K562 (cell line): ENCODE measurements around the gene SLC23A2. TPM values are rescaled to one million over a fixed set of nuclear protein-coding genes. Genes with fewer than 3 reads are reported as not detected.

Experiments used
- ATAC-seq: fragments of 200-7000 bp; cut with Tn5 transposase; 3 replicates; pipeline ENCODE4 v1.9.1; 2020; ENCODE audit warnings: moderate library complexity
- BruUV-seq: library from RNA; stranded (reverse); fragments of 400-500 nt; replicated peaks from 2 replicates; lab custom pipeline; 2021; lab: Mats Ljungman, UMichigan
- CTCF ChIA-PET: fragments of 300-600 bp; formaldehyde crosslinking; extraction: SDS; loops from one replicate; lab custom pipeline; 2021; ENCODE audit warnings: low intra/inter-chr PET ratio; lab: Yijun Ruan, JAX
- POLR2A ChIA-PET: fragments of 300-600, 350-650 bp; sonication (Branson Sonifier 250); formaldehyde crosslinking; extraction: SDS; loops from one replicate; lab custom pipeline; 2021; ENCODE audit warnings: antibody characterized with exemption, inconsistent platforms; lab: Yijun Ruan, JAX
- DNase-seq, 4 experiments: peaks; one replicate each; pipeline versions ENCODE4 v3.0.0 to v3.0.0-alpha.2; 2011 to 2018; ENCODE audit warnings: low spot score in 3 of 4, mixed read lengths in 3 of 4; ENCODE audit errors: extremely low read depth in 1 of 4
- FAIRE-seq: peaks from 2 replicates; lab custom pipeline; 2011; peaks lifted over from hg19 to GRCh38; lab: Jason Lieb, UNC
- H2AFZ ChIP-seq: 2 replicates; pipeline ENCODE4 v1.6.0; 2011; ENCODE audit warnings: low read depth, low read length, control low read depth, inconsistent platforms
- H3K27ac ChIP-seq: fragments of 200-600 bp; 3 replicates; pipeline ENCODE4 v1.8.0; 2011; ENCODE audit warnings: low read depth, mild to moderate bottlenecking, control low read depth, inconsistent platforms, low read length, moderate library complexity, mixed read lengths; ENCODE audit errors: extremely low read depth
- H3K27me3 ChIP-seq, 2 experiments: fragments of 300-600 bp in 1 of 2; 2 replicates in 1 of 2; 3 replicates in 1 of 2; pipeline versions ENCODE4 v1.6.0 to v1.8.0; 2011; ENCODE audit warnings: inconsistent platforms in 2 of 2, low read length in 2 of 2, mild to moderate bottlenecking in 1 of 2, mixed read lengths in 1 of 2, moderate library complexity in 1 of 2; ENCODE audit not compliant: control insufficient read depth in 2 of 2, insufficient read depth in 2 of 2
- H3K36me3 ChIP-seq: fragments of 300-600 bp; 3 replicates; pipeline ENCODE4 v1.8.0; 2011; ENCODE audit warnings: mild to moderate bottlenecking, low read length, inconsistent platforms; ENCODE audit not compliant: control insufficient read depth, insufficient read depth
- H3K4me1 ChIP-seq, 2 experiments: fragments of 200-600 bp in 1 of 2; replicated peaks in 1 of 2; 2 replicates in 1 of 2; 3 replicates in 1 of 2; pipeline versions ENCODE4 v1.5.1 to v1.8.0; 2011; ENCODE audit warnings: inconsistent platforms in 2 of 2, low read length in 2 of 2, mild to moderate bottlenecking in 1 of 2, mixed read lengths in 1 of 2, moderate library complexity in 1 of 2; ENCODE audit not compliant: control insufficient read depth in 2 of 2, insufficient read depth in 2 of 2
- H3K4me2 ChIP-seq: 2 replicates; pipeline ENCODE4 v1.6.1; 2011; ENCODE audit warnings: low read length, control low read depth, inconsistent platforms, mixed read lengths; ENCODE audit not compliant: insufficient read depth
- H3K4me3 ChIP-seq: fragments of 200-600 bp; sonication (generic), shearing (Covaris generic); 2 replicates; pipeline ENCODE4 v1.5.1; 2016; ENCODE audit warnings: control low read depth, inconsistent platforms
- H3K79me2 ChIP-seq: fragments of 200-600 bp; 3 replicates; pipeline ENCODE4 v1.8.0; 2011; ENCODE audit warnings: low read length, inconsistent platforms; ENCODE audit not compliant: control insufficient read depth, insufficient read depth
- H3K9ac ChIP-seq, 2 experiments: 2 replicates each; pipeline versions ENCODE4 v1.6.0 to v1.6.1; 2011; ENCODE audit warnings: low read depth in 2 of 2, low read length in 2 of 2, control low read depth in 1 of 2, inconsistent platforms in 1 of 2, mild to moderate bottlenecking in 1 of 2, mixed read lengths in 1 of 2; ENCODE audit not compliant: insufficient read depth in 1 of 2
- H3K9me1 ChIP-seq: one replicate; pipeline ENCODE4 v1.6.0; 2011; ENCODE audit warnings: inconsistent platforms, mild to moderate bottlenecking, low read length, moderate library complexity; ENCODE audit not compliant: control insufficient read depth, insufficient read depth
- H3K9me3 ChIP-seq: replicated peaks from 2 replicates; pipeline ENCODE4 v1.5.1; 2011; ENCODE audit warnings: low read depth, low read length, inconsistent platforms; ENCODE audit not compliant: control insufficient read depth, insufficient read depth
- H4K20me1 ChIP-seq: replicated peaks from 2 replicates; pipeline ENCODE4 v1.6.1; 2011; ENCODE audit warnings: low read length, inconsistent platforms, mixed read lengths; ENCODE audit not compliant: control insufficient read depth, insufficient read depth
- C11orf30 ChIP-seq: fragments of 450-650 bp; IDR thresholded peaks from 2 replicates; pipeline ENCODE4 v1.6.1; 2016; ENCODE audit warnings: low read depth, mild to moderate bottlenecking
- MAFK ChIP-seq: IDR thresholded peaks from 2 replicates; pipeline ENCODE4 v1.6.1; 2011; ENCODE audit warnings: low read length, improper control_type of control experiment
- ZNF316 ChIP-seq: fragments of 450-650 bp; IDR thresholded peaks from 2 replicates; pipeline ENCODE4 v1.6.1; 2016
- WGBS: fragments of 100-300 bp; shearing (Covaris generic); methylation state at CpG from one replicate; pipeline ENCODE4 v1.1.6; 2016; ENCODE audit warnings: low coverage, mixed read lengths; ENCODE audit not compliant: insufficient coverage; ENCODE audit errors: missing lambda C conversion rate; 5-methylcytosine and 5-hydroxymethylcytosine counted together
- in situ Hi-C: fragments of 300-500 bp; cut with MboI; formaldehyde crosslinking; loops from 4 replicates; pipeline ENCODE4 v1.15.0; 2018; ENCODE audit warnings: inconsistent platforms, mixed read lengths
- intact Hi-C: fragments of 100-400 bp; cut with micrococcal nuclease; formaldehyde crosslinking; loops from 2 replicates; pipeline ENCODE4 v1.14.2; 2022
- polyA plus RNA-seq, 8 experiments: library from polyadenylated mRNA; depleted of rRNA in 4 of 8; stranded (reverse) in 5 of 8; unstranded in 3 of 8; fragments of >200 nt; fragmentation: Nextera tagmentation in 2 of 8; fragmentation: Illumina TruSeq in 1 of 8; extraction: Ambion mirVana in 2 of 8; extraction: Trizol in 1 of 8; gene quantifications; 2 replicates each; pipeline versions ENCODE4 v1.2.1 to v1.2.3, GENCODE V29; 2011 to 2014; ENCODE audit warnings: inconsistent platforms in 1 of 8, missing spikeins in 1 of 8
- total RNA-seq, 7 experiments: library from RNA; depleted of rRNA in 6 of 7; stranded (reverse); fragments of >200 nt in 6 of 7; fragmentation: Illumina TruSeq in 2 of 7; extraction: Trizol in 2 of 7; gene quantifications; 2 replicates each; pipeline versions ENCODE4 v1.2.1 to v1.2.3, GENCODE V29; 2011 to 2021; ENCODE audit warnings: low replicate concordance in 1 of 7
- TF ChIP-seq, protein P1 (sequence below): fragments of 250-450 bp; sonication (Bioruptor Pico); IDR thresholded peaks from 2 replicates; pipeline ENCODE4 v1.4.0; 2020; ENCODE audit warnings: mild to moderate bottlenecking, moderate library complexity, borderline replicate concordance
- TF ChIP-seq, protein P2 (sequence below): sonication (generic); formaldehyde crosslinking; IDR thresholded peaks from 2 replicates; pipeline ENCODE4 v1.9.0; 2022; ENCODE audit warnings: mild to moderate bottlenecking, missing genetic modification reagents
- TF ChIP-seq, protein P3 (sequence below), 3 experiments: IDR thresholded peaks in 2 of 3; conservative IDR thresholded peaks in 1 of 3; 2 replicates each; pipeline ENCODE4 v1.5.1; 2011 to 2012; ENCODE audit warnings: low read length in 3 of 3, mild to moderate bottlenecking in 3 of 3, control low read depth in 2 of 3, improper control_type of control experiment in 1 of 3, inconsistent platforms in 1 of 3, low read depth in 1 of 3, mixed read lengths in 1 of 3, moderate library complexity in 1 of 3; ENCODE audit not compliant: insufficient read depth in 2 of 3
- TF ChIP-seq, protein P4 (sequence below), 2 experiments: fragments of 450-650 bp; IDR thresholded peaks; 2 replicates each; pipeline ENCODE4 v1.6.1; 2016; ENCODE audit warnings: mild to moderate bottlenecking in 2 of 2, borderline replicate concordance in 1 of 2, low read depth in 1 of 2, moderate library complexity in 1 of 2

The SLC23A2 gene
- total and polyA plus RNA-seq, 9 of the 15 experiments (the other 6 are each of a cell fraction or from before 2014, with no cell fraction given) = 0.39 to 6.7 (median 3.2) TPM

DNA sequence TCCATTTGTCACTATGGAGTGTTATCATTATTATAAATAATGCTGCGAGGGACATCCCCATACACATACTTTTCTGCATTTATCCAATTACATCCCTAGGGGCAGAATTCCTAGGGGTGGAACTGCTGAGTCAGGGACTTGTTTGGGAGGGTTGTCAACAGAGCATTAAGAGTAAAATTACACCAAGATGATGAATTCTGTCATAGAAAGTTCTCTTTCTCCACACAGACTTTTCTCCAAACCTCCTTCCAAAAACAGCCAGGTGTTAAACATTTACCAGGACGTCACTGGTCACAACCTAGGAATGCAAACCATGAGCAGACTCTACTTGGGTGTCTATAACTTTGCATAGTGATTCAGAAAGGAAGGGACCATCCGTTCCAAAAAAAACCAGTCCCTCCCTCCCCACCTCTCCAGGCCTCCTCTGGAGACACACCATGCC, 184.1 kb downstream of the SLC23A2 start:
- Histone ChIP-seq H3K79me2 (no peaks in the 10 kb centered on the region), H3K4me3 (no peak overlapping the region), H2AFZ (no peak overlapping the region), H3K27me3 (peaks cover 10 to 56% of the 10 kb centered on the region in 2 experiments; a peak in 3 of 5 replicates), H4K20me1 (no peaks in the 10 kb centered on the region), H3K4me2 (no peak overlapping the region), H3K9me3 (no peaks in the 10 kb centered on the region), H3K9ac (no peak overlapping the region), H3K36me3 (no peaks in the 10 kb centered on the region), H3K27ac (no peak overlapping the region), H3K9me1 (no peaks in the 10 kb centered on the region), H3K4me1 (no peaks in the 10 kb centered on the region; a peak in 2 of 5 replicates)
- ChIA-PET CTCF (no interaction called here), POLR2A (no interaction called here)
- BruUV-seq = no TSS peak
- WGBS = 5% methylated on average over 2 of the region's 3 CpGs
- FAIRE-seq (no peak), DNase-seq (peak; percentile 4 to 19 (median 18)), ATAC-seq (no peak)
- in situ Hi-C loops (no loop called here), intact Hi-C loops (no loop called here)
- TF ChIP-seq MAFK (peak; percentile 83), ZNF316 (peak; percentile 86), C11orf30 (peak; percentile 81)
- TF ChIP-seq, protein P1, sequence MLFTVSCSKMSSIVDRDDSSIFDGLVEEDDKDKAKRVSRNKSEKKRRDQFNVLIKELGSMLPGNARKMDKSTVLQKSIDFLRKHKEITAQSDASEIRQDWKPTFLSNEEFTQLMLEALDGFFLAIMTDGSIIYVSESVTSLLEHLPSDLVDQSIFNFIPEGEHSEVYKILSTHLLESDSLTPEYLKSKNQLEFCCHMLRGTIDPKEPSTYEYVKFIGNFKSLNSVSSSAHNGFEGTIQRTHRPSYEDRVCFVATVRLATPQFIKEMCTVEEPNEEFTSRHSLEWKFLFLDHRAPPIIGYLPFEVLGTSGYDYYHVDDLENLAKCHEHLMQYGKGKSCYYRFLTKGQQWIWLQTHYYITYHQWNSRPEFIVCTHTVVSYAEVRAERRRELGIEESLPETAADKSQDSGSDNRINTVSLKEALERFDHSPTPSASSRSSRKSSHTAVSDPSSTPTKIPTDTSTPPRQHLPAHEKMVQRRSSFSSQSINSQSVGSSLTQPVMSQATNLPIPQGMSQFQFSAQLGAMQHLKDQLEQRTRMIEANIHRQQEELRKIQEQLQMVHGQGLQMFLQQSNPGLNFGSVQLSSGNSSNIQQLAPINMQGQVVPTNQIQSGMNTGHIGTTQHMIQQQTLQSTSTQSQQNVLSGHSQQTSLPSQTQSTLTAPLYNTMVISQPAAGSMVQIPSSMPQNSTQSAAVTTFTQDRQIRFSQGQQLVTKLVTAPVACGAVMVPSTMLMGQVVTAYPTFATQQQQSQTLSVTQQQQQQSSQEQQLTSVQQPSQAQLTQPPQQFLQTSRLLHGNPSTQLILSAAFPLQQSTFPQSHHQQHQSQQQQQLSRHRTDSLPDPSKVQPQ (CRISPR knock-in tag) = no peak
- TF ChIP-seq, protein P2, sequence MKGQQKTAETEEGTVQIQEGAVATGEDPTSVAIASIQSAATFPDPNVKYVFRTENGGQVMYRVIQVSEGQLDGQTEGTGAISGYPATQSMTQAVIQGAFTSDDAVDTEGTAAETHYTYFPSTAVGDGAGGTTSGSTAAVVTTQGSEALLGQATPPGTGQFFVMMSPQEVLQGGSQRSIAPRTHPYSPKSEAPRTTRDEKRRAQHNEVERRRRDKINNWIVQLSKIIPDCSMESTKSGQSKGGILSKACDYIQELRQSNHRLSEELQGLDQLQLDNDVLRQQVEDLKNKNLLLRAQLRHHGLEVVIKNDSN = no peak
- TF ChIP-seq, protein P3, sequence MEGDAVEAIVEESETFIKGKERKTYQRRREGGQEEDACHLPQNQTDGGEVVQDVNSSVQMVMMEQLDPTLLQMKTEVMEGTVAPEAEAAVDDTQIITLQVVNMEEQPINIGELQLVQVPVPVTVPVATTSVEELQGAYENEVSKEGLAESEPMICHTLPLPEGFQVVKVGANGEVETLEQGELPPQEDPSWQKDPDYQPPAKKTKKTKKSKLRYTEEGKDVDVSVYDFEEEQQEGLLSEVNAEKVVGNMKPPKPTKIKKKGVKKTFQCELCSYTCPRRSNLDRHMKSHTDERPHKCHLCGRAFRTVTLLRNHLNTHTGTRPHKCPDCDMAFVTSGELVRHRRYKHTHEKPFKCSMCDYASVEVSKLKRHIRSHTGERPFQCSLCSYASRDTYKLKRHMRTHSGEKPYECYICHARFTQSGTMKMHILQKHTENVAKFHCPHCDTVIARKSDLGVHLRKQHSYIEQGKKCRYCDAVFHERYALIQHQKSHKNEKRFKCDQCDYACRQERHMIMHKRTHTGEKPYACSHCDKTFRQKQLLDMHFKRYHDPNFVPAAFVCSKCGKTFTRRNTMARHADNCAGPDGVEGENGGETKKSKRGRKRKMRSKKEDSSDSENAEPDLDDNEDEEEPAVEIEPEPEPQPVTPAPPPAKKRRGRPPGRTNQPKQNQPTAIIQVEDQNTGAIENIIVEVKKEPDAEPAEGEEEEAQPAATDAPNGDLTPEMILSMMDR (IDR thresholded peaks at IDR 0.05 in 2 of 3, conservative IDR thresholded peaks at IDR 0.05 in 1 of 3; ENCODE audit: insufficient read depth in 2 of 3, low read depth in 1 of 3, low read length in 3 of 3) = 0 out of 6 replicates have a peak, but pooled peaks of 1 of the 3 experiments have one; percentile 6
- TF ChIP-seq, protein P4, sequence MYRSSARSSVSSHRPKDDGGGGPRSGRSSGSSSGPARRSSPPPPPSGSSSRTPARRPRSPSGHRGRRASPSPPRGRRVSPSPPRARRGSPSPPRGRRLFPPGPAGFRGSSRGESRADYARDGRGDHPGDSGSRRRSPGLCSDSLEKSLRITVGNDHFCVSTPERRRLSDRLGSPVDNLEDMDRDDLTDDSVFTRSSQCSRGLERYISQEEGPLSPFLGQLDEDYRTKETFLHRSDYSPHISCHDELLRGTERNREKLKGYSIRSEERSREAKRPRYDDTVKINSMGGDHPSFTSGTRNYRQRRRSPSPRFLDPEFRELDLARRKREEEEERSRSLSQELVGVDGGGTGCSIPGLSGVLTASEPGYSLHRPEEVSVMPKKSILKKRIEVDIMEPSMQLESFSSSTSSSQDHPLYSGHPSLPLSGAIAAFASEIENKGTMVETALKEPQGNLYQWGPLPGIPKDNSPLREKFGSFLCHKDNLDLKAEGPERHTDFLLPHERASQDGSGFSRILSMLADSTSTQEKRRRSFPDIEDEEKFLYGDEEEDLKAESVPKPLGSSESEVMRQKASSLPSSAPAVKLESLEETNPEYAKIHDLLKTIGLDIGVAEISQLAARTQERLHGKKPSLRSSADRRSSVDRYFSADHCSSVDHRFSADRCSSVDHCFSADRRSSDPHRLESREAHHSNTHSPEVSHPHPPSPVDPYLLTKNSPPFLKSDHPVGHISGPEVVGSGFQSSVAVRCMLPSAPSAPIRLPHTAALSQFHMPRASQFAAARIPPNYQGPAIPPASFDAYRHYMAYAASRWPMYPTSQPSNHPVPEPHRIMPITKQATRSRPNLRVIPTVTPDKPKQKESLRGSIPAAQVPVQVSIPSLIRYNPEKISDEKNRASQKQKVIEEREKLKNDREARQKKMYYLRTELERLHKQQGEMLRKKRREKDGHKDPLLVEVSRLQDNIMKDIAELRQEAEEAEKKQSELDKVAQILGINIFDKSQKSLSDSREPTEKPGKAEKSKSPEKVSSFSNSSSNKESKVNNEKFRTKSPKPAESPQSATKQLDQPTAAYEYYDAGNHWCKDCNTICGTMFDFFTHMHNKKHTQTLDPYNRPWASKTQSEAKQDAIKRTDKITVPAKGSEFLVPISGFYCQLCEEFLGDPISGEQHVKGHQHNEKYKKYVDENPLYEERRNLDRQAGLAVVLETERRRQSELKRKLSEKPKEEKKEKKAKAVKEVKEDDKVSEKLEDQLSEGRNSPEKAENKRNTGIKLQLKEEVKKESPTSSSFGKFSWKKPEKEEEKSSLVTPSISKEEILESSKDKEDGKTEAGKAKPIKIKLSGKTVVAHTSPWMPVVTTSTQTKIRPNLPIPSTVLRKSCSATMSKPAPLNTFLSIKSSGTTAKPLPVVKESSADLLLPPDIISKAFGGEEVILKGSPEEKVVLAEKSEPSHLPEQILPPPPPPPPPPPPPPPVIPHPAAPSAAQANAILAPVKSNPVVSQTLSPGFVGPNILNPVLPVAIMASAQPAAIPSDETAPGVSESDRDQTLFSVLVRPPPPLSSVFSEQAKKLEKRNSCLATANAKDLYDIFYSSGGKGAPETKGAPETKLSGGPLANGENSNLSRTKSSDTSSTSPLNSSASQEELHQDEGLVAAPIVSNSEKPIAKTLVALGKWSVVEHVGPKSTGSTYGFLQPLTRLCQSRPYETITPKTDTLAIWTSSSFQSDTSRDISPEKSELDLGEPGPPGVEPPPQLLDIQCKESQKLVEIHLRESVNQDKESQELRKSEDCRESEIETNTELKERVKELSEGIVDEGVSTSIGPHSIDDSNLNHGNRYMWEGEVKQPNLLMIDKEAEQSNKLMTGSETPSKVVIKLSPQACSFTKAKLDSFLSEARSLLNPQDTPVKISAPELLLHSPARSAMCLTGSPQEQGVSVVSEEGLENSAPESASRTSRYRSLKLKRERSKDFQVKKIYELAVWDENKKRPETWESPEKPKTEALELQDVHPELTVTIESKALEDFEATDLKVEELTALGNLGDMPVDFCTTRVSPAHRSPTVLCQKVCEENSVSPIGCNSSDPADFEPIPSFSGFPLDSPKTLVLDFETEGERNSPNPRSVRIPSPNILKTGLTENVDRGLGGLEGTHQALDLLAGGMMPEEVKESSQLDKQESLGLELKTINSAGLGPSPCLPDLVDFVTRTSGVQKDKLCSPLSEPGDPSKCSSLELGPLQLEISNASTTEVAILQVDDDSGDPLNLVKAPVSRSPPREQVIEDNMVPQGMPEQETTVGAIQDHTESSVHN (IDR thresholded peaks at IDR 0.05; ENCODE audit: borderline replicate concordance in 1 of 2, low read depth in 1 of 2) = no peak
